Caki2 (cell line): ENCODE measurements around the gene LRRC61. TPM values are rescaled to one million over a fixed set of nuclear protein-coding genes. Genes with fewer than 3 reads are reported as not detected.

Experiments
- DNase-seq: peaks from one replicate; pipeline ENCODE4 v3.0.0-alpha.2; 2015; ENCODE audit warnings: low read depth
- in situ Hi-C: cut with HindIII; loops from 2 replicates; pipeline ENCODE4 v1.10.0; 2016; ENCODE audit warnings: low sequenced_read_pairs, low pct_unique_long_range_greater_than_20kb, mixed read lengths
- total RNA-seq: library from RNA; depleted of rRNA; stranded (reverse); fragments of >200 nt; shearing (Covaris generic); gene quantifications from 2 replicates; pipeline ENCODE4 v1.2.3, GENCODE V29; 2014; ENCODE audit warnings: low replicate concordance

Gene LRRC61
- total RNA-seq, 1 experiment from 2014 or later: 54.9 TPM

GRCh38 chr7:150324373-150324961, 1.3 kb downstream of the LRRC61 start:
- DNase-seq: no peak

GRCh38 chr7:150325110-150325611, 2.0 kb downstream of the LRRC61 start:
- in situ Hi-C loops: no loop called here
- DNase-seq: no peak

More at GRCh38 chr7:150324373-150324961, 1.3 kb downstream of the LRRC61 start:
- in situ Hi-C loops: no loop called here

GRCh38 chr7:150325901-150326300, 2.7 kb downstream of the LRRC61 start:
- DNase-seq: no peak
- in situ Hi-C loops: no loop called here

- DNase-seq: peak; percentile 74
- in situ Hi-C loops: no loop called here
These were observed 3.6 kb downstream of the LRRC61 start for GRCh38 chr7:150326657-150327268.

GRCh38 chr7:150327308-150327707, 4.2 kb downstream of the LRRC61 start:
- no peak for DNase-seq
- in situ Hi-C loops: no loop called here

GRCh38 chr7:150329331-150330120, 6.4 kb downstream of the LRRC61 start:
- DNase-seq: no peak
- in situ Hi-C loops: no loop called here

- DNase-seq: no peak
- in situ Hi-C loops: no loop called here
These were observed 7.2 kb downstream of the LRRC61 start for GRCh38 chr7:150330211-150330885.

- in situ Hi-C loops: no loop called here
- no peak for DNase-seq
These were observed 9.9 kb downstream of the LRRC61 start for GRCh38 chr7:150332852-150333635.

- in situ Hi-C loops: no loop called here
- DNase-seq: no peak
These were observed 10.5 kb downstream of the LRRC61 start for GRCh38 chr7:150333659-150334058.

- in situ Hi-C loops: no loop called here
- no peak for DNase-seq
These were observed 11.0 kb downstream of the LRRC61 start for GRCh38 chr7:150334108-150334507.

- DNase-seq: no peak
These were observed 12.1 kb downstream of the LRRC61 start for GRCh38 chr7:150335108-150335773.

GRCh38 chr7:150335774-150336112, 12.6 kb downstream of the LRRC61 start:
- in situ Hi-C loops: no loop called here

More at GRCh38 chr7:150335108-150335773, 12.1 kb downstream of the LRRC61 start:
- in situ Hi-C loops: no loop called here

GRCh38 chr7:150336746-150337145, 13.6 kb downstream of the LRRC61 start:
- in situ Hi-C loops: no loop called here
- DNase-seq: no peak

More at GRCh38 chr7:150335774-150336112, 12.6 kb downstream of the LRRC61 start:
- no peak for DNase-seq

GRCh38 chr7:150337179-150337578, 14.0 kb downstream of the LRRC61 start:
- in situ Hi-C loops: no loop called here
- no peak for DNase-seq

- no peak for DNase-seq
- in situ Hi-C loops: no loop called here
These were observed 14.5 kb downstream of the LRRC61 start for GRCh38 chr7:150337659-150338081.

GRCh38 chr7:150338166-150338829, 15.1 kb downstream of the LRRC61 start:
- in situ Hi-C loops: no loop called here
- no peak for DNase-seq

GRCh38 chr7:150339409-150339809, 16.3 kb downstream of the LRRC61 start:
- in situ Hi-C loops: no loop called here
- peak; percentile 80 for DNase-seq
